NCI-H2107 (cell line): Measurements from ENCODE around the gene CREB5.
"Not testable (repeated sequence)": the region's sequence is repeated elsewhere in the genome, so short reads cannot be mapped to it uniquely, and the experiment has no call there.

Experiments
- DNase-seq: peaks from one replicate; lab custom pipeline; 2025; lab: John Stamatoyannopoulos, UW

CREB5 gene

GRCh38 chr7:28411876-28412662 lies at the start of gene CREB5:
CREB5 (plus strand) TSS chr7:28412518; CDS start chr7:28412915, 397 bp downstream.
- DNase-seq, result no peak

- no peak for DNase-seq
These were observed 49.5 kb upstream of the CREB5 start for GRCh38 chr7:28362812-28363211.

- no peak for DNase-seq
These were observed 48.2 kb upstream of the CREB5 start for GRCh38 chr7:28364082-28364481.

- no peak for DNase-seq
These were observed 42.8 kb upstream of the CREB5 start for GRCh38 chr7:28369523-28369922.

- DNase-seq, result no peak
These were observed 40.5 kb upstream of the CREB5 start for GRCh38 chr7:28371846-28372245.

- DNase-seq, result no peak
These were observed 38.3 kb upstream of the CREB5 start for GRCh38 chr7:28373990-28374389.

GRCh38 chr7:28375729-28376128 lies 36.6 kb upstream of the CREB5 start:
- DNase-seq, result no peak

GRCh38 chr7:28376634-28377033 lies 35.7 kb upstream of the CREB5 start:
- no peak for DNase-seq

GRCh38 chr7:28378574-28379149 lies 33.7 kb upstream of the CREB5 start:
- no peak for DNase-seq

- DNase-seq, result no peak
These were observed 30.9 kb upstream of the CREB5 start for GRCh38 chr7:28381466-28381865.

GRCh38 chr7:28382144-28382543 lies 30.2 kb upstream of the CREB5 start:
- DNase-seq, result no peak

GRCh38 chr7:28383975-28384374 lies 28.3 kb upstream of the CREB5 start:
- no peak for DNase-seq

- peak; percentile 23 for DNase-seq
These were observed 22.6 kb upstream of the CREB5 start for GRCh38 chr7:28389504-28390395.

- no peak for DNase-seq
These were observed 21.9 kb upstream of the CREB5 start for GRCh38 chr7:28390426-28390825.

- no peak for DNase-seq
These were observed 20.0 kb upstream of the CREB5 start for GRCh38 chr7:28392289-28392688.

- DNase-seq, result no peak
These were observed 16.9 kb upstream of the CREB5 start for GRCh38 chr7:28395404-28395803.

GRCh38 chr7:28395831-28396230 lies 16.5 kb upstream of the CREB5 start:
- no peak for DNase-seq

- no peak for DNase-seq
These were observed 15.2 kb upstream of the CREB5 start for GRCh38 chr7:28397141-28397540.

- no peak for DNase-seq
These were observed 11.4 kb upstream of the CREB5 start for GRCh38 chr7:28400838-28401360.

- DNase-seq, result not testable (repeated sequence)
These were observed 10.8 kb upstream of the CREB5 start for GRCh38 chr7:28401567-28401966.

GRCh38 chr7:28405662-28406061 lies 6.7 kb upstream of the CREB5 start:
- no peak for DNase-seq

- DNase-seq, result no peak
These were observed 6.1 kb upstream of the CREB5 start for GRCh38 chr7:28406192-28406591.
